AG04450 (cell line): ENCODE results near the gene SLC35G1. TPM values are rescaled to one million over a fixed set of nuclear protein-coding genes. Genes with fewer than 3 reads are reported as not detected.

ENCODE experiments used
- CTCF ChIA-PET: fragments of 300-600, 350-600 bp; formaldehyde crosslinking; extraction: SDS; loops from one replicate; lab custom pipeline; 2022; ENCODE audit warnings: antibody characterized with exemption, inconsistent platforms; lab: Charles Lee
- POLR2A ChIA-PET: fragments of 350-600 bp; formaldehyde crosslinking; extraction: SDS; loops from one replicate; lab custom pipeline; 2021; ENCODE audit warnings: antibody characterized with exemption, inconsistent platforms; lab: Yijun Ruan, JAX
- DNase-seq: peaks from one replicate; pipeline ENCODE4 v3.0.0-alpha.2; 2011; ENCODE audit warnings: low read depth, low spot score
- H3K27ac ChIP-seq: one replicate; pipeline ENCODE4 v1.5.1; 2012; ENCODE audit warnings: low read depth, low read length, control low read depth
- H3K27me3 ChIP-seq: one replicate; pipeline ENCODE4 v1.6.0; 2012; ENCODE audit warnings: low read length; ENCODE audit not compliant: control insufficient read depth, insufficient read depth
- H3K4me3 ChIP-seq: 2 replicates; pipeline ENCODE4 v1.5.1; 2011; ENCODE audit warnings: mild to moderate bottlenecking, low read depth, low read length, control low read depth
- H3K9me3 ChIP-seq: 2 replicates; pipeline ENCODE4 v1.5.1; 2012; ENCODE audit warnings: low read length; ENCODE audit not compliant: control insufficient read depth, insufficient read depth
- CTCF ChIP-seq: IDR thresholded peaks from 2 replicates; pipeline ENCODE4 v1.5.1; 2011; ENCODE audit warnings: low read depth, low read length, control low read depth, inconsistent platforms
- polyA plus RNA-seq: library from polyadenylated mRNA; depleted of rRNA; stranded (reverse); fragments of >200 nt; gene quantifications from 2 replicates; pipeline ENCODE4 v1.2.3, GENCODE V29; 2011

The SLC35G1 gene
- polyA plus RNA-seq, 1 experiment = 7.0 TPM

GRCh38 chr10:93938140-93938539 lies 44.4 kb downstream of the SLC35G1 start:
- peaks cover 3% of the 10 kb centered on the region; the same call in 1 of the 2 replicates for H3K9me3 ChIP-seq
- ChIA-PET POLR2A (no interaction called here), CTCF (no interaction called here)
- no peaks in the 10 kb centered on the region for H3K27me3 ChIP-seq
- no peak overlapping the region for H3K4me3 ChIP-seq
- no peak overlapping the region for H3K27ac ChIP-seq
- no peak for TF ChIP-seq CTCF
- no peak for DNase-seq

- Histone ChIP-seq H3K27me3 (no peaks in the 10 kb centered on the region), H3K9me3 (no peaks in the 10 kb centered on the region), H3K27ac (no peak overlapping the region), H3K4me3 (no peak overlapping the region)
- DNase-seq = no peak
- ChIA-PET CTCF (no interaction called here), POLR2A (no interaction called here)
- no peak for TF ChIP-seq CTCF
Measured at GRCh38 chr10:93940881-93941280, 47.1 kb downstream of the SLC35G1 start.

- Histone ChIP-seq H3K27me3 (no peaks in the 10 kb centered on the region), H3K27ac (no peak overlapping the region), H3K4me3 (no peak overlapping the region), H3K9me3 (no peaks in the 10 kb centered on the region)
- no peak for TF ChIP-seq CTCF
- DNase-seq = no peak
- CTCF ChIA-PET = no interaction called here
- POLR2A ChIA-PET = no interaction called here
Measured at GRCh38 chr10:93941606-93942005, 47.8 kb downstream of the SLC35G1 start.

- DNase-seq = no peak
- no peaks in the 10 kb centered on the region for H3K9me3 ChIP-seq
- POLR2A ChIA-PET = no interaction called here
- CTCF ChIA-PET = interaction anchor here (1.2 to 1.6 kb wide), 2 partner anchors 374 to 375 kb away, joined by 3 to 4 read pairs; no protein-coding TSS in a partner anchor
- no peaks in the 10 kb centered on the region for H3K27me3 ChIP-seq
- H3K27ac ChIP-seq = no peak overlapping the region
- no peak overlapping the region for H3K4me3 ChIP-seq
- TF ChIP-seq CTCF = no peak
Measured at GRCh38 chr10:93945819-93946218, 52.0 kb downstream of the SLC35G1 start.

GRCh38 chr10:93947055-93947454 lies 53.3 kb downstream of the SLC35G1 start:
- DNase-seq = peak; percentile 60
- CTCF ChIA-PET = interaction anchor here (0.6 to 1.6 kb wide), 4 partner anchors 24 to 497 kb away, joined by 3 to 4 read pairs (median 4); no protein-coding TSS in a partner anchor
- no peak overlapping the region for H3K4me3 ChIP-seq
- no peak for TF ChIP-seq CTCF
- peak overlapping the region; percentile 63 for H3K27ac ChIP-seq
- no peaks in the 10 kb centered on the region for H3K9me3 ChIP-seq
- POLR2A ChIA-PET = no interaction called here
- no peaks in the 10 kb centered on the region for H3K27me3 ChIP-seq
